Upper lobe of right lung (tissue), 1 donor: ENCODE results near the gene ZNF469. TPM values are rescaled to one million over a fixed set of nuclear protein-coding genes. Genes with fewer than 3 reads are reported as not detected.

Experiments used
- ATAC-seq: fragments of 200-7000 bp; cut with Tn5 transposase; one replicate; pipeline ENCODE4 v1.9.1; 2020; ENCODE audit warnings: mild to moderate bottlenecking, moderate library complexity
- DNase-seq: peaks from one replicate; pipeline ENCODE4 v3.0.0-alpha.2; 2020
- H3K27ac ChIP-seq: fragments of 200-600 bp; one replicate; pipeline ENCODE4 v1.8.0; 2022
- H3K27me3 ChIP-seq: fragments of 200-600 bp; one replicate; pipeline ENCODE4 v1.8.0; 2022; ENCODE audit warnings: mild to moderate bottlenecking
- H3K36me3 ChIP-seq: fragments of 200-600 bp; one replicate; pipeline ENCODE4 v1.8.0; 2022
- H3K4me1 ChIP-seq: fragments of 200-600 bp; one replicate; pipeline ENCODE4 v1.8.0; 2022
- H3K4me3 ChIP-seq: fragments of 200-600 bp; one replicate; pipeline ENCODE4 v1.8.0; 2022; ENCODE audit warnings: mild to moderate bottlenecking
- H3K9me3 ChIP-seq: fragments of 200-600 bp; one replicate; pipeline ENCODE4 v1.8.0; 2022
- intact Hi-C: fragments of 100-400 bp; cut with DNase I; formaldehyde crosslinking; loops from one replicate; pipeline ENCODE4 v1.11.0; 2022
- total RNA-seq: library from RNA; stranded (reverse); fragmentation: NEBNext Ultra II Directional; extraction: Animal tissue kit (Norgen Biotek cat#: 25700); gene quantifications from one replicate; pipeline ENCODE4 v1.2.1, GENCODE V29; 2021
- TF ChIP-seq, protein P1 (sequence below): fragments of 200-600 bp; IDR thresholded peaks from one replicate; pipeline ENCODE4 v1.8.0; 2022; ENCODE audit warnings: antibody characterized with exemption
- donor health status: DM: no; HTN: yes; CAD: no; lungs with severe emphysema.

Gene ZNF469
- total RNA-seq, 1 donor from 2014 or later: 2.1 TPM

- no peak for ATAC-seq
- H3K27ac ChIP-seq: no peak overlapping the region
- TF ChIP-seq, protein P1, sequence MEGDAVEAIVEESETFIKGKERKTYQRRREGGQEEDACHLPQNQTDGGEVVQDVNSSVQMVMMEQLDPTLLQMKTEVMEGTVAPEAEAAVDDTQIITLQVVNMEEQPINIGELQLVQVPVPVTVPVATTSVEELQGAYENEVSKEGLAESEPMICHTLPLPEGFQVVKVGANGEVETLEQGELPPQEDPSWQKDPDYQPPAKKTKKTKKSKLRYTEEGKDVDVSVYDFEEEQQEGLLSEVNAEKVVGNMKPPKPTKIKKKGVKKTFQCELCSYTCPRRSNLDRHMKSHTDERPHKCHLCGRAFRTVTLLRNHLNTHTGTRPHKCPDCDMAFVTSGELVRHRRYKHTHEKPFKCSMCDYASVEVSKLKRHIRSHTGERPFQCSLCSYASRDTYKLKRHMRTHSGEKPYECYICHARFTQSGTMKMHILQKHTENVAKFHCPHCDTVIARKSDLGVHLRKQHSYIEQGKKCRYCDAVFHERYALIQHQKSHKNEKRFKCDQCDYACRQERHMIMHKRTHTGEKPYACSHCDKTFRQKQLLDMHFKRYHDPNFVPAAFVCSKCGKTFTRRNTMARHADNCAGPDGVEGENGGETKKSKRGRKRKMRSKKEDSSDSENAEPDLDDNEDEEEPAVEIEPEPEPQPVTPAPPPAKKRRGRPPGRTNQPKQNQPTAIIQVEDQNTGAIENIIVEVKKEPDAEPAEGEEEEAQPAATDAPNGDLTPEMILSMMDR: no peak
- no peaks in the 10 kb centered on the region for H3K4me1 ChIP-seq
- H3K27me3 ChIP-seq: no peaks in the 10 kb centered on the region
- DNase-seq: no peak
- no peaks in the 10 kb centered on the region for H3K36me3 ChIP-seq
- no peak overlapping the region for H3K4me3 ChIP-seq
- intact Hi-C loops: no loop called here
- no peaks in the 10 kb centered on the region for H3K9me3 ChIP-seq
Observed at GRCh38 chr16:88345721-88346560, 36.8 kb upstream of the ZNF469 start.

- ATAC-seq (no peak), DNase-seq (no peak)
- Histone ChIP-seq H3K4me3 (no peak overlapping the region), H3K27ac (no peak overlapping the region), H3K4me1 (no peaks in the 10 kb centered on the region), H3K27me3 (no peaks in the 10 kb centered on the region), H3K36me3 (no peaks in the 10 kb centered on the region), H3K9me3 (no peaks in the 10 kb centered on the region)
- intact Hi-C loops: no loop called here
- TF ChIP-seq, protein P1: no peak
Observed at GRCh38 chr16:88346680-88347505, 35.9 kb upstream of the ZNF469 start.

DNA sequence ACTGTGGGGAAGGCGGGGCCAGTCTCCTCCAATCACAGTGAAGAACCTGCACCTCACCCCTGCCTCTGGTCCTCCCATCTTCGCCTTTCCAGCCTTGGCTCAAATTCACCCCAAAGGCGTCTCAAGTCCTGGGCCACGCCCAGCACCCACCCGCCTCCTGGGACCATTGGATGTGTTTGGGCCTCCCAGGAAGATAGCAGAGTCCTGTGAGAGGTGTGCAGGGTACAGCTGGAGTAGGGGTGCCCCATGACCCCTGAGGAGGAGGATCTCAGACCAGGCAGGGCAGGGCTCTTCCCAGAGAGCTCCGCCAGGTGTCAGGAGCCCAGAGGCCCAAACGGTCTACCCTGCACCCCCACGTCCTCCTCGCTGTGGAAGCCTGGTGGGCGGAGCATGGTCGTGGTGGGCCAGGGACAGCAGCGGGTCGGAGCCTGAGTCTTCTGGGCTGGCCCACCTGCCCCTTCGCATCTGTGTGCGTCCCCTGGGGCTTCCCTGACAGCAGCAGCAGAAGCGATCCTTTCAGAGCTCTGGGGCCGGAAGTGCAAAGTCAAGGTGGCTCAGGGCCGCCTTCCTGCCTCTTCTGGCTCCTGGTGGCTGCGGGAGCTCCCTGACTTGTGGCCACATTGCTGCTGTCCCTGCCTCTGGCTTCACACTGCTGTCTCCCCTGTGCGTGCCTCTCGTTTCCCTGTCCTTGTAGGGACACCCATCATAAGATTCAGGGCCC lies 34.9 kb upstream of the ZNF469 start:
- Histone ChIP-seq H3K27me3 (no peaks in the 10 kb centered on the region), H3K9me3 (no peaks in the 10 kb centered on the region), H3K4me1 (no peaks in the 10 kb centered on the region), H3K27ac (no peak overlapping the region), H3K36me3 (no peaks in the 10 kb centered on the region), H3K4me3 (no peak overlapping the region)
- intact Hi-C loops: no loop called here
- ATAC-seq: no peak
- TF ChIP-seq, protein P1: no peak
- DNase-seq: no peak

GRCh38 chr16:88348377-88349152 lies 34.2 kb upstream of the ZNF469 start:
- TF ChIP-seq, protein P1: no peak
- intact Hi-C loops: no loop called here

More at GRCh38 chr16:88348377-88349152, 34.2 kb upstream of the ZNF469 start:
- Histone ChIP-seq H3K27me3 (no peaks in the 10 kb centered on the region), H3K9me3 (no peaks in the 10 kb centered on the region), H3K4me1 (no peaks in the 10 kb centered on the region), H3K4me3 (no peak overlapping the region), H3K27ac (no peak overlapping the region), H3K36me3 (no peaks in the 10 kb centered on the region)
- ATAC-seq (no peak), DNase-seq (no peak)
